ENCODE data around the gene CXCL3.
A peak's percentile ranks its signal among the peaks of the same experiment; 100 is the strongest.

CXCL3 gene

DNA sequence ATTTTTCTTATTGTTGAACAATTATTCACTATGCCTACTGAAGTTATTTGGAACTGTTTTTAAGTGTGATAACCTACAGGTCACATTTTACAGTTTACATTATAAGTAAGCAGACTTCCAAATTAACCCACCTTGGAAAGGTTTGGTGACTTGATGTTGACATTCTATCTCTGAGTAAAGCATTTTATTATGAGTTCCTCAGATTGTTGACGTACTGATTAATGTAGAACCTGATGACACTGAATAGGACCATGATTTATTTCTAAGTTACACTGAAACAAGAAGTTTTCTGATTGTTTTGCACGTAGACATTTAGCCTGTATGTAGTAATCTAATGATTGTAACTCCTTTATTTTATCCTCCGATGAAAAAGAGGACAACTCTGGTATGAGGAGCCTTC lies 17.0 kb upstream of the CXCL3 start:
- DNase-seq (ENCODE audit: low spot score), result no peak

- no peak for DNase-seq (ENCODE audit: low spot score)
Observed at GRCh38 chr4:74055096-74055495, 16.6 kb upstream of the CXCL3 start.

GRCh38 chr4:74054483-74055047 lies 16.1 kb upstream of the CXCL3 start:
- peak; percentile 37 for DNase-seq (ENCODE audit: low spot score)

- DNase-seq (ENCODE audit: low spot score), result no peak
Observed at GRCh38 chr4:74047152-74047551, 8.7 kb upstream of the CXCL3 start.

DNA sequence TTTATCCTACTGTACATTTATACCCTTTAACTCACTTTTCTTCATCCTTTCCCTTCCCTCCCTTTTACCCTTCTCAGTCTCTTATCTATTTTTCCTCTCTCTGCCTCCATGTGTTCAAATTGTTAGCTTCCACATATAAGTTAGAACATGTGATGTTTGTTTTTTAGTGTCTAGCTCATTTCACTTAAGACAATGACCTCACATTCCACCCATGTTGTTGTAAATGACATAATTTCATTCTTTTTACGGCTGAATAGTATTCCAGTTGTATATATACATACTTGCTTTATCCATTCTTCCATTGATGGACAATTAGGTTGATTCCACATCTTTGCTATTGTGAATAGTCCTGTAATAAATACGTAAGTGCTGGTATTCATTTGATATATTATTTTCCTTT lies 7.3 kb upstream of the CXCL3 start:
- DNase-seq (ENCODE audit: low spot score), result no peak

GRCh38 chr4:74045247-74045646 lies 6.8 kb upstream of the CXCL3 start:
- DNase-seq (ENCODE audit: low spot score), result no peak

- DNase-seq (ENCODE audit: low spot score), result peak; percentile 66
Observed at GRCh38 chr4:74044677-74045076, 6.2 kb upstream of the CXCL3 start.

DNA sequence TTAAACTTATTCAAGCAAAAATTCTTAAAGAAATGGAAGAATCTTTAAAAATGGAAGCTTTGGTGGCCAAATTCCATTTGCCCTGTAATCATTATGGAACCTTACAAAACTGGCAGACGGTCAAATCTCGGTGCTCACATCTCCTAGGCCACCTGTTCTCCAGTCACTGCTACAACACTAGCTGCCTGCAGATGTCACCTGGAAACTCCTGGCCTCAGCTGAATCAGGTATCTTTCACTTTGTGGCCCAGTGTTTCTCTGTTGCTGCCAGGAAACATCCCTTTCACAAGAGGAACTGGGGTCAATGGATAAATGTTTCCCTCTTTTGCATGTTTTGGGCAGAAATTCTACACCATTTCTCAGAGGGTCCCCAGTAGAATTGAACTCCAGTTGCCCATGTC lies 4.2 kb upstream of the CXCL3 start:
- peak; percentile 48 for DNase-seq (ENCODE audit: low spot score)

DNA sequence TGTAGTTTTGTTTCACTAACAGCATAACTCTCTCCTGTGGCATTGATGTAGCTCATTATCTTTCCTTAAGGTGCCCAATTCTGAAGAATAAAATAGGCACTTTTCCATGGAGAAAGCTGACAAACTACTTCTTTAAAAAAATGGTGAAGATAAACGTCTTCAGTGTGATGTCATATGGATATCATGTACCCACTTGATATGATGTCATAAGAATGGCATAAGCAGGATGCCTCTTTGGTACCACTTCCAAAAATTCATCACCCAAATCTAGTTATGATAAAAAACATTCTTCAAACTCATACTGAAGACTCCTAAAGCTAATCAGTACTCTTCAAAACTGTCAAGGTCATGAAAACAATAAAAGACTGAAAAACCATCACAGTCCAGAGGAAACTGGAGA lies 2.9 kb upstream of the CXCL3 start:
- no peak for DNase-seq (ENCODE audit: low spot score)

GRCh38 chr4:74039315-74039763 lies 850 bp upstream of the CXCL3 start:
- no peak for DNase-seq (ENCODE audit: low spot score)

GRCh38 chr4:74038086-74038424 lies 434 bp downstream of the CXCL3 start:
- DNase-seq (ENCODE audit: low spot score), result peak; percentile 19

GRCh38 chr4:74037076-74037955 lies 1.2 kb downstream of the CXCL3 start:
- no peak for DNase-seq (ENCODE audit: low spot score)

DNA sequence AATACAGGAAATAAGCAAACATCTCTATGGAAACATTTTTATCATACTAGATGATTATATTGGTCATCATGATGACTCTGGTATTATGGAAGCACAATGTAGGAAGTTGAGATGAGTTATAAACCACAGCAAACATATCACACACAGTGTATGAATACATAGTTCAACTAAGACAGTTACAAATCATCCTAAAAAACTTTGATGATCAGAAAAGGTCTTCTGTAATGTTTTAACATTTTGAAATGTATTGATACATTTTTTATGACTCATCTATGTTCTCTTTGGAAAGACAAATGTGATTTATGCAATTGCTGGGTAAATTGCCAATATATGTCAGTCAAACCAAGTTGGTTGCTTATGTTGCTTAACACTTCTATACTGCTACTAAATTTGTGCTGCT lies 4.8 kb downstream of the CXCL3 start:
- DNase-seq (ENCODE audit: low spot score), result peak; percentile 48

DNA sequence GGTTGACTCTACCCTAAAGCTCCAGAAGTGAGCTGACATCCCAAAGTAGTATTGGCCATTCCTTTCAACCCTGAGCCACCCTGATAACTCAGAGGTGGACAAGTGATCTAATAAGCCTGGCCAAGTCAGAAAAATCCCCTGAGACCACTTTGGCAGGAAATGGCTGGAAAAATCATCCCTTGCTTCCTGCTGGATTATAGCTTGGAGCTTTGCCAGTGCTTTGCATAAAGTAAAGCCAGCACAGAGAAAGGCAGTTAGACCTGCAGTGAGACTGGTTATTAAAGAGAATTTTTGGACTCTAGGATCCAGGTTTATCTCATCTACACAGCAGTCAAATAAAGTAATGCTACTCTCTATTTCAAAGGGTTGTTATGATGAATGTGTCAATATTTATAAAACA lies 6.4 kb downstream of the CXCL3 start:
- peak; percentile 68 for DNase-seq (ENCODE audit: low spot score)

DNA sequence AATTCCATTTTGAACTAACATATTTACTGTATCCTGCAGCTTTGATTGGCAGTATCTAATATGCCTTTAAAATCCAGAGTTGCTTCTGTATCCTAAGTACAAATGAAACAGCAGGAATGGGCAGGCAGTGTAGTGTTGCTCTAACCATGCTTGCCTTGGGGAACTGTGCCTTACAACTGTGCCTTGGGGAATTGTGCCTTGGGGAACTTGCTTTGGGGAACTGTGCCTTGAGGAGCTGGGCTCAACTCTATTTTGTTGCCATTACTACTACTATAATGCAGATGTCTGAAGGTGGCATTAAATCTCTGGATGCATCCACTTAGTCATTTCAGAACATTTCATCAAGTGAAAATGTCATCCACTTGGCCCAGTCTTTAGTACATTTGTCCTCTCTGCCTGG lies 6.9 kb downstream of the CXCL3 start:
- DNase-seq (ENCODE audit: low spot score), result no peak

DNA sequence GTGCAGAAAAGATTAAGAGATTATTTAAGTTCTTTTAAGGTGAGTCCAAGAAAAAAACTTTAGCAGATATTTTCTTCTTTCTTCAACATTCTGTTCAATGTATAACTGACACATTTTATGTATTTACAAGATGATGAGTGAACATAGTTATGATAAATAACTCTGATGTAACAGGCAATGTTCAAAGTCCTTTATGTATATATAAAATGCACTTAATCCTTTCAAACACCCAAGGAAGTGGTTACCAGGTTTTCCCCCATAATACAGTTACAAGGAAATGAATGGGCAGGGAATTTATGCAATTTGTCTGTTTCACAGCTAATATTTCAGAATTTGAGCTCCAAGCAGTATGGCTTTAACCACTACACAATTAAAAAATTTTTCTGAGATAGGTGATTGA lies 8.2 kb downstream of the CXCL3 start:
- DNase-seq (ENCODE audit: low spot score), result no peak

GRCh38 chr4:74028504-74028903 lies 10.0 kb downstream of the CXCL3 start:
- DNase-seq (ENCODE audit: low spot score), result no peak

DNA sequence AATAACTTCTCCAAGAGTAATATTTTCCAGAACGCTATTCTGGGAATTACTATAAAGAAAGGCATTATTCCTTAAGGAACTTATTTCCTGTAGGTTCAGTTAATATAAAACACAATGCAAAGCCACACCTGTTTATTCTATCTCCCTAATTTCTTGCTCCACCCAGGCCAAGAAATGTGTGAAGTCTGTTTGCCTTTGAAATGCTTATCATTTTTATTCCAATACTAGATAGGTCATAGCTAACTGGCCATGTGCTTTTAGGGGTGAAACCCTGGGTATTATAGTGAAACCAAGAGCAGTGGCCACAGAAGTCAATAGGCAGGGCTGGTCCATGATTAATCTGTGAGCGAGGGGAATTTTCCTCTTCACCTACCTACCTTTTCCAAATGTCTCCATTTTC lies 14.8 kb downstream of the CXCL3 start:
- peak; percentile 58 for DNase-seq (ENCODE audit: low spot score)

- DNase-seq (ENCODE audit: low spot score), result peak; percentile 58
Observed at GRCh38 chr4:74021601-74022000, 16.9 kb downstream of the CXCL3 start.

DNA sequence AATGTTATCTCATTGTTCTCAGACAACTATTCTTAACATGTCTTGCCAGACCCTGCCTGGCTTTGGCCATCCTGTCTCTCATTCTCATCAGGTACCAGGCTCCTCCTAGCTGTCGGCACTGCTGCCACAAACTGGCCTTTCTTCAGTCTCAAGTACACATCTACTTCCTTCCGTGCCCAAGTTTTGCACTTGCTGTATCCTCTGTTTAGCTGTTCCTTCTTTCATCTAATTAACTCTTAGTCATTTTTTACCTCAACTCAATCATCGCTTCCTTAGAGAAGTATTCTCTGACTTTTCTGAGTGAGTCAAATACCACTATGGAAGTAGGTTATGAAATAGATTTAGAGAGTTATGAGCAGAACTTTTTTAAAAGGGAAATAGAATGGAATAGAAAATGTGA lies 19.7 kb downstream of the CXCL3 start:
- no peak for DNase-seq (ENCODE audit: low spot score)

- no peak for DNase-seq (ENCODE audit: low spot score)
Observed at GRCh38 chr4:74018116-74018515, 20.4 kb downstream of the CXCL3 start.

DNA sequence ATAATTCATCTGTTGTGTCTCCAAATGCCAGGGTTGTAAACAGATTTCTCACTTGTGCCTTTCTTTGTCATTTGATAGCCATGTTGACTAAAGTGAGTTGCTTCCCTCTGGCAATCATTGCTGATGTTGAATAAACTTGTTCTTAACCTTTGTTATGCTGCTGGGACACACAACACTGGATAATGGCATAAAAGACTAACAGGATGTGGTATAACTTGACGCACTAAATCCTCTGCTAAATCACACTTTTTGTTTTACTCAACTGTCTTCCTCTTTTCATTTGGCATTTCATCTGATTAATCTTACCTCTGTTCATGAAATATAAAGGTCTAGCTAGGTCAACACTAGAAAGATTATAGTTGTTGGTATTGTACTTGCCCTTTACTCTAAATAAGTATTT lies 22.4 kb downstream of the CXCL3 start:
- peak; percentile 57 for DNase-seq (ENCODE audit: low spot score)

DNA sequence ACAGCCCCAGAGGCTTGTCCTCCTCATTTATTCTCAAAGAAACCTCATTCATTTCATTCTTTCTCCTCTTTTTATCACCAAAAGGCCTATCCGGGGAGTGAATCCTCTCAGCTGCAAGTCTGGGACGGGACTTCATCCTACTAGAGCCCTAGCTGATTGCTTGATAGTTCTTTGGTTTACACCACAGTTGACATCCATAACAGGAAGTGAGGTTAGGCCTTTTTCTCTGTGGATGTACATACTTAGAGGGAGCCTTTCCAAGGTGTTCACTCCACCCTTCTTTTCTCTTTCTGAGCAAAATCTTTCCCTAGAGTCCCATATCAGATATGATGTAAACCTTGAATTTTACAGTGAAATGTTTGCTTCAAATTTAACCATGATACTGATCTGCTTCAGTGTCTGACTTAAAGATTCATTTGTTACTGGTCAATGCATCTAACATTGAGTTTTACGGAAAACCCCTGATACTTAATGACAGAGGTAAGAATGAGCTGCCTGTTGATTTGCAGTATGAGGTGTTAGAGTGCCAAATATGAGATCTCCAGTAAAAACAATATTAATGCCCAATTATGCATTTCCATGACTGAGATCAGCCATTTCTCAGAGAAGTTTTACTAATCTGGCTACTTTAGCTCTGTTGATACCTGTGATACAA lies 23.2 kb downstream of the CXCL3 start:
- no peak for DNase-seq (ENCODE audit: low spot score)

All from kidney tubule cell (primary cell).